ENCODE measurements around the gene MB21D2.
"Not testable (repeated sequence)": the region's sequence is repeated elsewhere in the genome, so short reads cannot be mapped to it uniquely, and the experiment has no call there.

The MB21D2 gene

DNA sequence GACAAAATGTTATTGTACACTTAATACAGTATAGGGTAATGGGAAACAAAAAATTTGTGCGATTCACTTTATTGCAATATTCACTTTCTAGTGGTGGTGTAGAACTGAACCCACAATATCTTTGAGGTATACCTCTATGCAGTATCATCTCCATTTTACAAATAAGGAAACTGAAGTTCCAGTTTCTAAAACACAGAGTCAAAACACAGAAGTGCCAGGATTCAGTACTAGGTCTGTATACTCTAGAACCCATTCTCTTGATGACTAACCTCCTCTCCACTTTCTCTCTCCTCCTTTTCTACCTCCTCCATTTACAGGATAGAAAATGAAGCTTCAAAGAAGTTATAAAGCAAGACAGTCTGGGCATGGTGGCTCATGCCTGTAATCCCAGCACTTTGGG lies 62.2 kb downstream of the MB21D2 start:
- Histone ChIP-seq H3K27ac (ENCODE audit: low read depth, low read length) (no peak overlapping the region), H3K14ac (ENCODE audit: low read length) (no peak overlapping the region), H3K36me3 (ENCODE audit: control insufficient read depth in 1 of 2, insufficient read depth in 2 of 2, low read length in 2 of 2) (no peaks in the 10 kb centered on the region), H3K9me3 (ENCODE audit: insufficient read depth, low read depth, low read length) (no peaks in the 10 kb centered on the region), H3K9ac (ENCODE audit: low read length) (no peak overlapping the region), H2BK120ac (ENCODE audit: insufficient read depth, low read length, poor library complexity) (no peak overlapping the region), H3K4me1 (ENCODE audit: control insufficient read depth in 1 of 2, insufficient read depth in 2 of 2, low read length in 2 of 2) (peaks cover 6 to 21% of the 10 kb centered on the region in 2 experiments), H4K12ac (ENCODE audit: low read depth, low read length) (no peak overlapping the region), H3K79me2 (ENCODE audit: control insufficient read depth, insufficient read depth, low read length, poor library complexity) (peaks cover 2% of the 10 kb centered on the region), H3K79me1 (ENCODE audit: low read length) (peaks cover 5% of the 10 kb centered on the region), H3K4me2 (ENCODE audit: low read length) (no peak overlapping the region), H4K91ac (ENCODE audit: low read depth, low read length) (no peak overlapping the region), H3K18ac (ENCODE audit: low read length) (no peak overlapping the region), H3K23ac (ENCODE audit: low read length) (no peak overlapping the region), H3K4me3 (ENCODE audit: low read depth, low read length) (no peak overlapping the region), H3K4ac (ENCODE audit: low read depth, low read length) (no peak overlapping the region), H2BK5ac (ENCODE audit: low read depth, low read length, poor library complexity) (no peak overlapping the region), H2AFZ (ENCODE audit: insufficient read depth, low read length, poor library complexity) (no peak overlapping the region), H2BK12ac (ENCODE audit: low read length) (no peak overlapping the region), H2AK5ac (ENCODE audit: low read length) (no peak overlapping the region), H3K27me3 (ENCODE audit: insufficient read depth, low read length) (no peaks in the 10 kb centered on the region), H4K8ac (ENCODE audit: low read depth, low read length) (no peak overlapping the region)
- no peak for DNase-seq
- WGBS (ENCODE audit: extremely low coverage, insufficient coverage, insufficient read length): no CpG with 5 or more reads among the region's 1 CpG

- Histone ChIP-seq H4K8ac (ENCODE audit: low read depth, low read length) (no peak overlapping the region), H2BK120ac (ENCODE audit: insufficient read depth, low read length, poor library complexity) (peak overlapping the region; percentile 18), H2BK12ac (ENCODE audit: low read length) (no peak overlapping the region), H2AFZ (ENCODE audit: insufficient read depth, low read length, poor library complexity) (no peak overlapping the region), H3K27ac (ENCODE audit: low read depth, low read length) (no peak overlapping the region), H3K9ac (ENCODE audit: low read length) (no peak overlapping the region), H2BK5ac (ENCODE audit: low read depth, low read length, poor library complexity) (no peak overlapping the region), H3K9me3 (ENCODE audit: insufficient read depth, low read depth, low read length) (no peaks in the 10 kb centered on the region), H4K12ac (ENCODE audit: low read depth, low read length) (no peak overlapping the region), H3K79me1 (ENCODE audit: low read length) (peaks cover 6% of the 10 kb centered on the region), H3K79me2 (ENCODE audit: control insufficient read depth, insufficient read depth, low read length, poor library complexity) (no peaks in the 10 kb centered on the region), H3K4me3 (ENCODE audit: low read depth, low read length) (no peak overlapping the region), H4K91ac (ENCODE audit: low read depth, low read length) (no peak overlapping the region), H3K14ac (ENCODE audit: low read length) (no peak overlapping the region), H3K4me1 (ENCODE audit: control insufficient read depth in 1 of 2, insufficient read depth in 2 of 2, low read length in 2 of 2) (peaks cover 10 to 22% of the 10 kb centered on the region in 2 experiments), H3K4me2 (ENCODE audit: low read length) (no peak overlapping the region), H3K18ac (ENCODE audit: low read length) (no peak overlapping the region), H3K27me3 (ENCODE audit: insufficient read depth, low read length) (no peaks in the 10 kb centered on the region), H3K36me3 (ENCODE audit: control insufficient read depth in 1 of 2, insufficient read depth in 2 of 2, low read length in 2 of 2) (no peaks in the 10 kb centered on the region), H3K4ac (ENCODE audit: low read depth, low read length) (no peak overlapping the region), H3K23ac (ENCODE audit: low read length) (no peak overlapping the region), H2AK5ac (ENCODE audit: low read length) (no peak overlapping the region)
- peak; percentile 38 to 49 for DNase-seq
- WGBS (ENCODE audit: extremely low coverage, insufficient coverage, insufficient read length): no CpG with 5 or more reads among the region's 5 CpGs
Measured at GRCh38 chr3:192851821-192852372, 65.8 kb downstream of the MB21D2 start.

GRCh38 chr3:192850451-192850981 lies 67.1 kb downstream of the MB21D2 start:
- Histone ChIP-seq H4K8ac (ENCODE audit: low read depth, low read length) (peak overlapping the region; percentile 5), H3K4me3 (ENCODE audit: low read depth, low read length) (no peak overlapping the region), H4K91ac (ENCODE audit: low read depth, low read length) (no peak overlapping the region), H3K79me2 (ENCODE audit: control insufficient read depth, insufficient read depth, low read length, poor library complexity) (no peaks in the 10 kb centered on the region), H3K36me3 (ENCODE audit: control insufficient read depth in 1 of 2, insufficient read depth in 2 of 2, low read length in 2 of 2) (no peaks in the 10 kb centered on the region), H3K14ac (ENCODE audit: low read length) (no peak overlapping the region), H3K9me3 (ENCODE audit: insufficient read depth, low read depth, low read length) (no peaks in the 10 kb centered on the region), H3K18ac (ENCODE audit: low read length) (no peak overlapping the region), H2BK120ac (ENCODE audit: insufficient read depth, low read length, poor library complexity) (no peak overlapping the region), H2BK5ac (ENCODE audit: low read depth, low read length, poor library complexity) (peak overlapping the region; percentile 50), H3K79me1 (ENCODE audit: low read length) (peaks cover 6% of the 10 kb centered on the region), H3K4ac (ENCODE audit: low read depth, low read length) (no peak overlapping the region), H3K27ac (ENCODE audit: low read depth, low read length) (peak overlapping the region; percentile 83), H3K4me2 (ENCODE audit: low read length) (peak overlapping the region; percentile 46), H4K12ac (ENCODE audit: low read depth, low read length) (no peak overlapping the region), H3K23ac (ENCODE audit: low read length) (no peak overlapping the region), H2BK12ac (ENCODE audit: low read length) (peak overlapping the region; percentile 19), H3K27me3 (ENCODE audit: insufficient read depth, low read length) (no peaks in the 10 kb centered on the region), H2AK5ac (ENCODE audit: low read length) (no peak overlapping the region), H3K9ac (ENCODE audit: low read length) (no peak overlapping the region), H3K4me1 (ENCODE audit: control insufficient read depth in 1 of 2, insufficient read depth in 2 of 2, low read length in 2 of 2) (peaks cover 10 to 22% of the 10 kb centered on the region in 2 experiments), H2AFZ (ENCODE audit: insufficient read depth, low read length, poor library complexity) (no peak overlapping the region)
- WGBS (ENCODE audit: extremely low coverage, insufficient coverage, insufficient read length): no CpG with 5 or more reads among the region's 14 CpGs
- DNase-seq: peak; percentile 47 to 59

GRCh38 chr3:192849821-192850220 lies 67.8 kb downstream of the MB21D2 start:
- peak overlapping the region; percentile 76 for H4K91ac ChIP-seq (ENCODE audit: low read depth, low read length)
- not testable (repeated sequence) for H3K18ac ChIP-seq (ENCODE audit: low read length); H2AK5ac ChIP-seq (ENCODE audit: low read length); H3K79me1 ChIP-seq (ENCODE audit: low read length); H2AFZ ChIP-seq (ENCODE audit: insufficient read depth, low read length, poor library complexity); H3K9me3 ChIP-seq (ENCODE audit: insufficient read depth, low read depth, low read length); DNase-seq; H3K4me2 ChIP-seq (ENCODE audit: low read length); H3K36me3 ChIP-seq (ENCODE audit: control insufficient read depth in 1 of 2, insufficient read depth in 2 of 2, low read length in 2 of 2); H3K9ac ChIP-seq (ENCODE audit: low read length); H4K12ac ChIP-seq (ENCODE audit: low read depth, low read length); H3K23ac ChIP-seq (ENCODE audit: low read length); H2BK12ac ChIP-seq (ENCODE audit: low read length); H2BK5ac ChIP-seq (ENCODE audit: low read depth, low read length, poor library complexity); H3K27me3 ChIP-seq (ENCODE audit: insufficient read depth, low read length); H4K8ac ChIP-seq (ENCODE audit: low read depth, low read length); H3K79me2 ChIP-seq (ENCODE audit: control insufficient read depth, insufficient read depth, low read length, poor library complexity); H3K4me3 ChIP-seq (ENCODE audit: low read depth, low read length)
- H3K4ac ChIP-seq (ENCODE audit: low read depth, low read length): peak overlapping the region; percentile 14
- H3K4me1 ChIP-seq (ENCODE audit: control insufficient read depth in 1 of 2, insufficient read depth in 2 of 2, low read length in 2 of 2): peaks cover 10 to 22% of the 10 kb centered on the region in 2 experiments
- H3K27ac ChIP-seq (ENCODE audit: low read depth, low read length): peak overlapping the region; percentile 83
- peak overlapping the region; percentile 34 for H3K14ac ChIP-seq (ENCODE audit: low read length)
- H2BK120ac ChIP-seq (ENCODE audit: insufficient read depth, low read length, poor library complexity): peak overlapping the region; percentile 55
- no CpG with 5 or more reads among the region's 11 CpGs for WGBS (ENCODE audit: extremely low coverage, insufficient coverage, insufficient read length)
